ENCODE measurements around the gene NUCKS1.
"Not testable (repeated sequence)": the region's sequence is repeated elsewhere in the genome, so short reads cannot be mapped to it uniquely, and the experiment has no call there.

NUCKS1 gene

GRCh38 chr1:205729945-205730610 is 19.9 kb downstream of the NUCKS1 start:
- DNase-seq (ENCODE audit: low read depth): no peak

GRCh38 chr1:205726619-205727125 is 23.3 kb downstream of the NUCKS1 start:
- no peak for DNase-seq (ENCODE audit: low read depth)

DNA sequence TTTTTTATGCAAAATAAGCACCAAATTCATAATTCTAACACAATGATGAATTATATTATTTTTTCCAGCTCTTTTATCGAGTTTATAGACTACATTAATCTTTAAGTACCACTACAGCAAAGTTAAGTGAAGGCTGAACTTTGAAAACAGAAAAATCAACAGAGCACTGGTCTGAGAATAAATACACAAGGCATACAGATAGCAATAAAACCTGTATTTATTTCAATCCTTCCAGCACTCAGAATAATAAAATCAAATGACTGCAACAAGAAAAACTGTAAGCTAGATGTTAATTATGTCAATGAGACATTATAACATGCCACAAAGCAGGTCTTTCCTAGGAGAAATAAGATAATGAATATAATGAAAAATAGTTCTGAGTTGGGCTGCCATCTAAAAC is 24.5 kb downstream of the NUCKS1 start:
- DNase-seq (ENCODE audit: low read depth): no peak

- DNase-seq (ENCODE audit: low read depth): not testable (repeated sequence)
Measured at GRCh38 chr1:205720740-205721139, 29.2 kb downstream of the NUCKS1 start.

DNA sequence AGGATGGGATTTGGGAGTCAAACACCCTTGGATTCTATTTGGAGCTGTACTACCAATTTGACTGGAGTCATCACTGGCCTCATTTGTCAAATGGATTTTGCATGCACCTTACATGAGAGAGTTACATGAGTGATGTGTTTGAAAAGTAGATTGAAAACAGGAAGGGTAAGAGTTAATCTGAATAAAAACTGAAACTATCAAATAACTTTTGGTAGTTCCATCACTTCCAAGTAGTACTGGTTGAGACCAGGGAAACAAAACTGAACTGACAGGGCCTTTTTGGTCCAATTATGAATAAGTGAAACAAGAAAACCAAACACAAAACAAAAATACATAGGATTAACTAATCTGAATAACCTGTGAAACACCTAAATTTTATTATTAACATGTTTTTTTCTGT is 30.2 kb downstream of the NUCKS1 start:
- no peak for DNase-seq (ENCODE audit: low read depth)

DNA sequence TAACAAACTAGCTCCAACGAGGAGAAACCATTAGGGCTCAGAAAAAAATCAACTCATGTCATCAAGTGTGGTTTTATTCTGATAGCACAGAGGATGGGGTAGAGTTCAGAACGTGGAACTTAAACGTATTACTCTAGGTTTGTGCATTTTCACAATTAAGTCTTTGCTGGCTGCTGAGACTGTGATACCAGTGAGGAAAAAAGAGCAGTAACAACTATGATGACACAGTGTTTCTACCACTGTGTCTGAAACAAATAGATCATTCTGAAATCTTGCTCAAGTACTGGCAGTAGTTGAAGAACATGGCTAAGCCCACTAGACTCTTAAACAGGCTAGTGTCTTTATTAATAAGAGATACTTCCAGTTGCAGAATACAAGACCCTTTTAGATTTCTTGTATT is 31.0 kb downstream of the NUCKS1 start:
- DNase-seq (ENCODE audit: low read depth): no peak

DNA sequence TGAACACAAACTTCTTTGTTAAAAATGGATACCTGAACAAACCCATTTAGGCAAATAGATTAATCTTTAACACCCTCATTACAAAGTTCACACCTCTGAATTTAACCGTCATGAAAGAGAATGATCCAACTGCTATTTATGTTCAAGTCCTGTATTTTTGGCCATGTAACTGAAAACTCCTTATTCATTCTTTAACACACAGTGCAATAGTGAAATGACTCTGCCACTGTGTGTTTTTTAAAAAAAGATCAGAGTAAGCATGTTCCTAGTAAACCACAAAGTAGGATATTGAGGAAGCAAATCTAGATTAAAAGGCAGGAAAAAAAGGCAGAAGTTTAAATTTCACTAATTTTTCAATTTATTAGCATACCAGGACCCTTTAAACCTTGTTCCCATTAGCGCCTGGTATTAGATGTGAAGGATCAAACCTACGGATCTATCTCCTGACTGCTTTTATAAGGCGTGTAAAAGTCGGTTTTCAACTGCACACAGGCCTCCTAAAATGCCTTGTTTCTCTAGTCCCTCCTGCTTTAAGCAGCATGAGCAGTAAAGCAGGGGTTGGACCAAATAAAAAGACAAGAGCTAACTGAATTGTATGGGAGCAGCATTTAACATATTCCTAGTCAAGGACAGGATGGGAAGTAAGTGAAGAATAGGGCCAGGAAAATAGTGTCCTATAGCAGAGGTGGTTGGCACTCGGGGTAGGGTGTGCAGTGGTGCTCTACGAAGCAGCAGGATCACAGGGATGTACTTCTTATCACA is 33.4 kb downstream of the NUCKS1 start:
- no peak for DNase-seq (ENCODE audit: low read depth)

GRCh38 chr1:205715628-205716027 is 34.4 kb downstream of the NUCKS1 start:
- no peak for DNase-seq (ENCODE audit: low read depth)

- no peak for DNase-seq (ENCODE audit: low read depth)
Measured at GRCh38 chr1:205714906-205715246, 35.1 kb downstream of the NUCKS1 start.

- no peak for DNase-seq (ENCODE audit: low read depth)
Measured at GRCh38 chr1:205714190-205714905, 35.6 kb downstream of the NUCKS1 start.

GRCh38 chr1:205711105-205712048 is 38.6 kb downstream of the NUCKS1 start:
- no peak for DNase-seq (ENCODE audit: low read depth)

DNA sequence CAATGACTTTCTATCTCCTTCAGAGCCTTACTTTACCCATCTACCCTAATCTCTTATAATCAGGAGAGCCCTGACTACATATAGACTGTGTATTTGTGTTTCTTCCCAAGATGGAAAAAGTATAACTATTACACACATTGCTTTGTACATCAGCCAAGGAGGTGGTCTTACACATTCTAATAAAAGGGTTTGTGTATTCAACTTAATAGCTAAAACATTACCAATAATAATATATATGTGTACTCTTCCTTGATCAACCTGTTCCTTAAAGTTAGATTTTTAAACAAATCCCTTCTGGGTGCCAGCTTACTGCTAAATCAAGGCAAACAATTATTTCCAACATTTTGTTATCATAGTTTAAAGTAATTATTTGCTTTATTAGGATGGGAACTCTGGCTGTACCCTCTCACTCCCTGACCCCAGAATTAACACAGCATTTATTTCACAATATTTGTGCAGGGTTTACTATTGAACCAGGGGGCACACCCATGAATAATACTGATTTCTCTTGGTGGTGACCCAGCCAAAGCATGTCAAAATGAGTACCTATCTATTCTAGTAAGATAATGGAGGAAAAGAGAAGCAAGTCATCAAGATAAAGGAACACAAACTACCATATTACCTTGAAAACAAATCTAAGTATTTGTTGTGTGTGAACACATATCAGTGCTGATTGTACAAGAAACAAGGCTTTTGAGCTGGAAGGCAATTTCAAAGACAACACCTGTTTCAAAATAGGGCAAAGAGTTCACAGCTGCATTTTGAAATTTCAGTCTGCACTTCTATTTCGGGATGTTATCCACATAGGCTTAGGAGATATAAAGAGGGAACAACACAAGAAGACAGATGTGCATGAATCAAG is 39.5 kb downstream of the NUCKS1 start:
- no peak for DNase-seq (ENCODE audit: low read depth)

DNA sequence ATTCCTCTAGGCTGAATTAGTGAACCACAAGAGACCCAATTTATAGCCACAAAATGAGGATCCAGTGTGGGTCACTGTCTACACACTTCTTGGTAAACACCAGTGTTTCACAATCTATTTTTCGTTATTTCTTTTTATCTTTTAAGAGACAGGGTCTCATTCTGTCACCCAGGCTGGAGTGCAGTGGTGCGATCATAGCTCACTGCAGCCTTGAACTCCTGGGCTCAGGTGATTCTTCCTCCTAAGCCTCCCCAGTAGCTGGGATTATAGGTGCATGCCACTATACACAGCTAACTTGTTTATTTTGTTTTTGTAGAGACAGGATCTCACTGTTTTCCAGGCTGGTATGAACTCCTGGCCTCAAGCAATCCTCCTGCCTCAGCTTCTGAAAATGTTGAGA is 40.3 kb downstream of the NUCKS1 start:
- DNase-seq (ENCODE audit: low read depth): no peak

DNA sequence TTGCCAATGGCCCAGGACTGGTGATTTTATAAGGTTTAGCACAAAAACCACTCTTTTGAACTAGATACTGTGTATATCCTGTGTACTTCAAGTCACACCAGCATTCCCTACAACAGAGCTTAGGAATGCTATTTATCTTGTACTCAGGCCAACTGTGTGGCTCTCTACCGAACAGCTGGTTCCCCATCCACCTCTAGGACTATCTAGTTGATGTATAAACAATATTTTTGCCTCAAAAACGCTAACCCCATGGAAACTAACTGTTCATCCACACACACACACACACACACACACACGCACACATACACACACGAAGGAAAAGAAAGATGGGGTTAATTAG is 41.0 kb downstream of the NUCKS1 start:
- no peak for DNase-seq (ENCODE audit: low read depth)

- no peak for DNase-seq (ENCODE audit: low read depth)
Measured at GRCh38 chr1:205706601-205707502, 43.1 kb downstream of the NUCKS1 start.

GRCh38 chr1:205704903-205705302 is 45.1 kb downstream of the NUCKS1 start:
- no peak for DNase-seq (ENCODE audit: low read depth)

DNA sequence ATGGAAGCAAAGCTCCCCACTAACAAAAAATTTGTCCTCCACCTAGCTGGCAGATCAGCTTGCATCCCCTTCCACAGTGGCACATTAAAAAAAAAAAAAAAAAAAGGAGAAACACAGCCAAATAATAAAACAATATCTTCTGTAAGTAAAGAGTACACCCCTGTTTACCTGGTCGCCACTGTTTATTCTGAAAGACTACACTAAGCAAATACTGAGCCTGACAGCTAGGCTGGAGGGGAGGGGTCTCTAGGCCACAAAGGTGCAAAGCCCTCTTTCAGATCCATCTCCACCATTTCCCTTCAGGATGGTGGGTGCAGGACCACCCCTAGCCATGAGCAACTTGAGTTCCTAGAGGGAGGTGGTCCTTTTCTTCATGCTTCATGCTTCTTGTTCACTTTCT is 46.9 kb downstream of the NUCKS1 start:
- DNase-seq (ENCODE audit: low read depth): no peak

- no peak for DNase-seq (ENCODE audit: low read depth)
Measured at GRCh38 chr1:205701891-205702290, 48.1 kb downstream of the NUCKS1 start.

DNA sequence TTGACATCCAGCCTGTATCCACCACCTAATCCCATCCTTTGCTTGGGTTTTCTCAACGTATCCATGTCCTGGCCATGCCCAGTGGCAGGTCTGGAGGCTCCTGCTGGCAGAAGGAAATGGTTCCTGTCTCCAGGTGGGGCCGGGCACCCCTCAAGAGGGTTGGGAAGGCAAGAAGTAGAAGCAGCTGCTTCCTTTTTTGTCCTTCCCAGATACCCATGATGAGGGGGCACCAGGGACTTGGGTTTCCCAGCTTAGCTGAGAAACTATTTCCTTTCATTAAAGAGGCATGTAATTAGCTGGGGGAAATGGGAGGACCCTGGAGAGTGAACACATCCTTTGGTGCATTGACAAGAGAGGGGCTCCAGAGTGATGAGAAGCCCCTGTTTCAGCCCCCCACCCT is 48.6 kb downstream of the NUCKS1 start:
- no peak for DNase-seq (ENCODE audit: low read depth)

DNA sequence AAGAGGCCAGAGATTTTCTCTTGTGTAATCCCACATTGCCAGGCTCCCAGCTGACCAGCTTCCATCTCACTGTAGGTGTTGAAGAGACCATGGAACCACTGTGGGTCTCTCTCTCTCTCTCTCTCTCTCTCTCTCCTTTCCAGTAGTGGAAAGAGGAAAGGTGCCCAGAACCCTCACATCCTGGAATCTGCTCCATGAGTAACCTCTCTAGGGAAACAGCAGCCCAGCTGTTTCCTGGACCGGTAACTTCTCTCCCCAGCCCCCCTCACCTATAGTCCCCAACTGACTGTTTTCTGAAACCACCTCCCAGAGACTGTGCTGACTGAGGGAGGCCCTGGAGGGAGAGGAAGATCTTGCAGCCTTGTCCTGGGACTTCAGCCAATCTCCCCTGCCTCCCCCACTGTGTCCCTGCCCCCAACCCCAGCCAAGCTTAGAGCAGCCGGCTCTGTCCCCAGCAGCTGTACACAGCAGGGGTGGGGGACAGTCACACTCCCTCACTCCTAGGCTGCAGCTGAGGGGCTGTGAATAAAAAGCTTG is 49.0 kb downstream of the NUCKS1 start:
- no peak for DNase-seq (ENCODE audit: low read depth)
